ENCODE measurements around the gene BOC. TPM values are rescaled to one million over a fixed set of nuclear protein-coding genes. Genes with fewer than 3 reads are reported as not detected.

Gene BOC
- total RNA-seq, 1 donor from 2014 or later = 130 TPM

DNA sequence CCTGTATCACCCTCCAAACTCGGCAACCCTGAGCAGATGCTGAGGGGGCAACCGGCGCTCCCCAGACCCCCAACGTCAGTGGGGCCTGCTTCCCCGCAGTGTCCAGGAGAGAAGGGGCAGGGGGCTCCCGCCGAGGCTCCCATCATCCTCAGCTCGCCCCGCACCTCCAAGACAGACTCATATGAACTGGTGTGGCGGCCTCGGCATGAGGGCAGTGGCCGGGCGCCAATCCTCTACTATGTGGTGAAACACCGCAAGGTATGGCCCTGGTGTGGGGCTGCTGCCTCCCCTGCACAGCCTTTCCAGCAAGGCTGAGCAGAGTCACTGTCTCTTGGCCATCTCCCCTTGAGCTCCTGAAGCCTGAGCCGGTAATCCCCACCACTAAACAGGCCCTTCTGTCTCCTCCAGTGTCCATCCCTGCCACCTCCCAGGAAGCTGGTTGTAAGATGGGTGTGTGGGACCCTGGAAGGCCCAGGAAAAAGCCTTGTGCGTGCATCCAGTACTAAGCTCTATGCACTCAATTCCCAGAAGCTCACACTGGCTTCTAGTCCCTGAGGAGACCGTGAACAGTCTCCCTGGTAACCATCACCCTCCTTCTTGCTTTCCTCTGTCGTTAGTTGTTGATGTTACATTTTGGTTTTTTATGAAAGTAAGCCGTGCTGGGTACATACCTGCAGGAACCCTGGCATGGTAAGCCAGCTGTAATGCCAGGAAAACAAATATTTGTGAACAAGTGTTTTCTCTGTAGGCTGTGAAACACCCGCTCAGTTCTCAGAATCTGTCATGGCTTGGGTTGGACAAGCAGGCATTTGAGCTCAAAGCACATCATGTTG, 63.3 kb downstream of the BOC start:
- no peaks in the 10 kb centered on the region for H3K27me3 Mint-ChIP-seq (ENCODE audit: low read depth)
- TF ChIP-seq, protein P1, sequence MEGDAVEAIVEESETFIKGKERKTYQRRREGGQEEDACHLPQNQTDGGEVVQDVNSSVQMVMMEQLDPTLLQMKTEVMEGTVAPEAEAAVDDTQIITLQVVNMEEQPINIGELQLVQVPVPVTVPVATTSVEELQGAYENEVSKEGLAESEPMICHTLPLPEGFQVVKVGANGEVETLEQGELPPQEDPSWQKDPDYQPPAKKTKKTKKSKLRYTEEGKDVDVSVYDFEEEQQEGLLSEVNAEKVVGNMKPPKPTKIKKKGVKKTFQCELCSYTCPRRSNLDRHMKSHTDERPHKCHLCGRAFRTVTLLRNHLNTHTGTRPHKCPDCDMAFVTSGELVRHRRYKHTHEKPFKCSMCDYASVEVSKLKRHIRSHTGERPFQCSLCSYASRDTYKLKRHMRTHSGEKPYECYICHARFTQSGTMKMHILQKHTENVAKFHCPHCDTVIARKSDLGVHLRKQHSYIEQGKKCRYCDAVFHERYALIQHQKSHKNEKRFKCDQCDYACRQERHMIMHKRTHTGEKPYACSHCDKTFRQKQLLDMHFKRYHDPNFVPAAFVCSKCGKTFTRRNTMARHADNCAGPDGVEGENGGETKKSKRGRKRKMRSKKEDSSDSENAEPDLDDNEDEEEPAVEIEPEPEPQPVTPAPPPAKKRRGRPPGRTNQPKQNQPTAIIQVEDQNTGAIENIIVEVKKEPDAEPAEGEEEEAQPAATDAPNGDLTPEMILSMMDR (conservative IDR thresholded peaks at IDR 0.05) = no peak
- H3K9me3 Mint-ChIP-seq = no peaks in the 10 kb centered on the region
- H3K4me3 Mint-ChIP-seq = peak overlapping the region; percentile 56
- peaks cover 52% of the 10 kb centered on the region for H3K4me1 Mint-ChIP-seq
- DNase-seq (ENCODE audit: low read depth, low spot score) = no peak
- H3K36me3 Mint-ChIP-seq (ENCODE audit: low read depth) = peaks cover 12% of the 10 kb centered on the region
- peak overlapping the region; percentile 87 for H3K27ac Mint-ChIP-seq (ENCODE audit: unreplicated experiment)

GRCh38 chr3:113275258-113275556, 63.9 kb downstream of the BOC start:
- TF ChIP-seq, protein P1 (conservative IDR thresholded peaks at IDR 0.05) = no peak
- H3K9me3 Mint-ChIP-seq = no peaks in the 10 kb centered on the region
- H3K4me3 Mint-ChIP-seq = peak overlapping the region; percentile 67
- no peaks in the 10 kb centered on the region for H3K27me3 Mint-ChIP-seq (ENCODE audit: low read depth)
- H3K27ac Mint-ChIP-seq (ENCODE audit: unreplicated experiment) = peak overlapping the region; percentile 57
- H3K4me1 Mint-ChIP-seq = peaks cover 47% of the 10 kb centered on the region
- no peak for DNase-seq (ENCODE audit: low read depth, low spot score)
- H3K36me3 Mint-ChIP-seq (ENCODE audit: low read depth) = peaks cover 12% of the 10 kb centered on the region

GRCh38 chr3:113275583-113275928, 64.2 kb downstream of the BOC start:
- TF ChIP-seq, protein P1 (conservative IDR thresholded peaks at IDR 0.05) = no peak
- Mint-ChIP-seq H3K4me1 (peaks cover 46% of the 10 kb centered on the region), H3K9me3 (no peaks in the 10 kb centered on the region), H3K36me3 (ENCODE audit: low read depth) (peaks cover 12% of the 10 kb centered on the region), H3K27ac (ENCODE audit: unreplicated experiment) (peak overlapping the region; percentile 93), H3K27me3 (ENCODE audit: low read depth) (no peaks in the 10 kb centered on the region), H3K4me3 (peak overlapping the region; percentile 67)
- no peak for DNase-seq (ENCODE audit: low read depth, low spot score)

GRCh38 chr3:113275929-113276750, 64.8 kb downstream of the BOC start:
- Mint-ChIP-seq H3K4me3 (peak overlapping the region; percentile 67), H3K27ac (ENCODE audit: unreplicated experiment) (peak overlapping the region; percentile 93)

DNA sequence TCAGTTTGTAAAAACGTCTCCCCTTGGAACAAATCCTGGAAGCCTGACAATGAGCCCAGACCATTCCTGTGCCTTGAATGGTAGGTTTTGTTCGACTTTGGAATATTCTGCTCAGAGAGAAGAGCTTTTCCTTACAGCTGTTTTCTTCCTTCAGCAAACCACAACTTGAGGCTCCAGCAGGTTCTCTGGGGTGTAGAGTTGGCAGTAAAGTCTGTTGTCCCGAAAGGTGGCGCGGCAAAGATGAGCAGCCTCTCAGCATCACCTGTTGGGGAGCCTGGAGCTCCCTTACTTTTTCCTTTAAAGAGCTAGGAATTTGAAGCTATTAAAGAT, 65.4 kb downstream of the BOC start:
- TF ChIP-seq, protein P1 (conservative IDR thresholded peaks at IDR 0.05) = no peak
- Mint-ChIP-seq H3K27ac (ENCODE audit: unreplicated experiment) (peak overlapping the region; percentile 93), H3K36me3 (ENCODE audit: low read depth) (peaks cover 20% of the 10 kb centered on the region), H3K27me3 (ENCODE audit: low read depth) (no peaks in the 10 kb centered on the region), H3K4me1 (peaks cover 50% of the 10 kb centered on the region), H3K9me3 (no peaks in the 10 kb centered on the region), H3K4me3 (no peak overlapping the region)
- DNase-seq (ENCODE audit: low read depth, low spot score) = no peak

More at GRCh38 chr3:113275929-113276750, 64.8 kb downstream of the BOC start:
- Mint-ChIP-seq H3K9me3 (no peaks in the 10 kb centered on the region), H3K36me3 (ENCODE audit: low read depth) (peaks cover 16% of the 10 kb centered on the region), H3K4me1 (peaks cover 50% of the 10 kb centered on the region), H3K27me3 (ENCODE audit: low read depth) (no peaks in the 10 kb centered on the region)
- TF ChIP-seq, protein P1 (conservative IDR thresholded peaks at IDR 0.05) = peak; percentile 29
- peak; percentile 40 for DNase-seq (ENCODE audit: low read depth, low spot score)

Data from neural crest cell (in vitro differentiated cells).